PC-3 (cell line): ENCODE results near the gene MOB3A.

ENCODE experiments used
- CTCF ChIP-seq: fragments of 300-600 bp; sonication (generic); conservative IDR thresholded peaks from 2 replicates; pipeline ENCODE4 v1.5.1; 2017; ENCODE audit warnings: antibody characterized with exemption, low read depth, mild to moderate bottlenecking, low read length
- EZH2 ChIP-seq: fragments of 300-600 bp; sonication (generic); IDR thresholded peaks from one replicate; pipeline ENCODE4 v1.6.1; 2017; ENCODE audit warnings: antibody characterized with exemption, mild to moderate bottlenecking, low read length; ENCODE audit not compliant: unreplicated experiment

DNA sequence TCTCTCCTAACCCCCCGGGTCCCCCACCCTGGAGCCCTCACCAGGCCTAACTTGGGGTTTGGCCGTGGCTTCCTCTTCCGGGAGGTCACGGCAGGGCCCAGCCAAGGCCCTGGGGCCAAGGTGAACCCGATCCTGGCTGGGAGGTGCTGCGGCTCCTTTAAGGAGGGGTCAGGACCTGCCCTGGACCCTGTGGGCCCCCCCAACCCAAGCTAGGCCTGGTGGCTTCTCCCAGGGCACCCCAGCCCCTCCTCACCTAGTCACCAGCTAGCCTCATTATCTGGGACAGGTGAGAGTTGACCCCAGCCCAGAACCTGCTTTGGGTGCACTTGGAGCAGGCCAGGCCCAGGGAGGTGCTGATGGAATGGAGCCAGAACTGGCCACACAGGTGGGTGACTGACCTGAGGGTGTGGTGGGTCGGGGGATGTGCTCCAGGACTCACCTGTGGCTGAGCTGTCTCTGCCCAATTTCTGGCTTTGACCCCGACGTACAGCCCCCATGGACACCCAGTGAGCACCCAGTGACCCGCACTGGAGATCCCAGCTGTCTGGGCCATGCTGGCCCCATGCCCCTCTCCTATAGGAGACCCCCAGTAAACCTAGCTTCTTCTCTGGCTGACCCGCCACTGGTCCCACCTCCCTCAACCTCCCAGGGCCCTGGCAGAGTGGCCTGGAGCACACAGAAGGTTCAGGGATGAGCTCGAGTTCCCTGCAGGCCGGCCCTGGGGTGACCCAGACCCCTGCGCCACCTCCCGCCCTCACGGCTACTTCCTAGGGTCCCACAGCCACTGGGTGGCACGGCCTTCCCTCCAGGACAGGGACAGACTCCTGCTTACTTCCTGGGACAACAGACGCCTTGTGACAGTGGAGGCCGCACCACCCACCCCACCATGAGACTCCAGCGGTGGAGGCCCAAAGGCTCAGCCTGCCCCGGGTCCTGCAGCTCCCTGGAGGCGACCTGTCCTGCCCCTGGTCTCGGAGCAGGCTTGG is 38.3 kb downstream of the MOB3A start:
- TF ChIP-seq EZH2 (no peak), CTCF (no peak)
